Neural cell (in vitro differentiated cells): ENCODE data around the gene MKRN1. TPM values are rescaled to one million over a fixed set of nuclear protein-coding genes. Genes with fewer than 3 reads are reported as not detected.

Experiments used
- H2AFZ ChIP-seq: fragments of 200-600, 300-800 bp; sonication (generic), shearing (Covaris generic); 2 replicates; pipeline ENCODE4 v1.6.0; 2014; ENCODE audit warnings: low read depth, mild to moderate bottlenecking, antibody characterized with exemption, low read length, moderate library complexity
- H3F3A ChIP-seq: fragments of 200-600 bp; shearing (Covaris generic); 2 replicates; pipeline ENCODE4 v1.6.1; 2016; ENCODE audit warnings: mild to moderate bottlenecking, moderate library complexity, mixed read lengths, antibody characterized with exemption, low read length; ENCODE audit not compliant: insufficient read depth, poor library complexity, severe bottlenecking
- H3K27ac ChIP-seq: fragments of 200-600, 300-800 bp; sonication (generic), shearing (Covaris generic); 2 replicates; pipeline ENCODE4 v1.5.1; 2014; ENCODE audit warnings: mild to moderate bottlenecking, low read length, moderate library complexity
- H3K27me3 ChIP-seq: fragments of 300-800, 200-600 bp; sonication (generic), shearing (Covaris generic); 2 replicates; pipeline ENCODE4 v1.6.0; 2014; ENCODE audit warnings: mild to moderate bottlenecking, low read depth, low read length, moderate library complexity; ENCODE audit not compliant: insufficient read depth
- H3K36me3 ChIP-seq: fragments of 300-800, 200-600 bp; sonication (generic), shearing (Covaris generic); 2 replicates; pipeline ENCODE4 v1.5.1; 2014; ENCODE audit warnings: mild to moderate bottlenecking, antibody characterized with exemption, low read length, moderate library complexity; ENCODE audit not compliant: insufficient read depth
- H3K4me2 ChIP-seq: fragments of 300-800, 200-600 bp; sonication (generic), shearing (Covaris generic); 2 replicates; pipeline ENCODE4 v1.6.0; 2014; ENCODE audit warnings: mild to moderate bottlenecking, low read length
- H3K4me3 ChIP-seq: fragments of 300-800, 200-600 bp; sonication (generic), shearing (Covaris generic); 2 replicates; pipeline ENCODE4 v1.5.1; 2014; ENCODE audit warnings: mild to moderate bottlenecking, low read length, moderate library complexity
- H3K79me2 ChIP-seq: fragments of 200-600 bp; shearing (Covaris generic); replicated peaks from 2 replicates; pipeline ENCODE4 v1.6.0; 2014; ENCODE audit warnings: mild to moderate bottlenecking, low read length, moderate library complexity; ENCODE audit not compliant: insufficient read depth
- H3K9ac ChIP-seq: fragments of 300-800, 200-600 bp; sonication (generic), shearing (Covaris generic); 2 replicates; pipeline ENCODE4 v1.6.1; 2016; ENCODE audit warnings: mild to moderate bottlenecking, low read length, mixed read lengths
- H3K9me2 ChIP-seq: fragments of 200-600 bp; shearing (Covaris generic); 2 replicates; pipeline ENCODE4 v1.6.1; 2016; ENCODE audit warnings: mild to moderate bottlenecking, low read length, mixed read lengths; ENCODE audit not compliant: insufficient read depth
- H3K9me3 ChIP-seq: fragments of 200-600, 300-800 bp; sonication (generic), shearing (Covaris generic); 2 replicates; pipeline ENCODE4 v1.6.1; 2016; ENCODE audit warnings: mild to moderate bottlenecking, mixed run types, low read length, moderate library complexity, mixed read lengths
- H4K20me1 ChIP-seq: fragments of 200-600 bp; shearing (Covaris generic); 2 replicates; pipeline ENCODE4 v1.6.1; 2016; ENCODE audit warnings: mild to moderate bottlenecking, mixed run types; ENCODE audit not compliant: insufficient read depth
- CTCF ChIP-seq: fragments of 450-650 bp; IDR thresholded peaks from 2 replicates; pipeline ENCODE4 v1.5.1; 2014; ENCODE audit warnings: antibody characterized with exemption, mild to moderate bottlenecking, moderate library complexity; ENCODE audit not compliant: poor library complexity, severe bottlenecking
- EP300 ChIP-seq: fragments of 450-650 bp; conservative IDR thresholded peaks from 2 replicates; pipeline ENCODE4 v1.6.1; 2014; ENCODE audit warnings: antibody characterized with exemption, mild to moderate bottlenecking, moderate library complexity; ENCODE audit not compliant: poor library complexity, severe bottlenecking
- EZH2 ChIP-seq: fragments of 200-600, 300-800 bp; shearing (Covaris generic), sonication (generic); IDR thresholded peaks from 2 replicates; pipeline ENCODE4 v1.6.1; 2014; ENCODE audit warnings: antibody characterized with exemption, low read length, borderline replicate concordance, mild to moderate bottlenecking; ENCODE audit not compliant: insufficient read depth, poor library complexity, severe bottlenecking
- MXI1 ChIP-seq: fragments of 450-650 bp; conservative IDR thresholded peaks from 2 replicates; pipeline ENCODE4 v1.6.1; 2014; ENCODE audit warnings: antibody characterized with exemption, mild to moderate bottlenecking; ENCODE audit not compliant: poor library complexity, severe bottlenecking
- POLR2AphosphoS5 ChIP-seq: IDR thresholded peaks from 2 replicates; pipeline ENCODE4 v1.6.1; 2012
- RAD21 ChIP-seq: fragments of 450-650 bp; conservative IDR thresholded peaks from 2 replicates; pipeline ENCODE4 v1.6.1; 2014; ENCODE audit warnings: antibody characterized with exemption, mild to moderate bottlenecking, moderate library complexity
- REST ChIP-seq: IDR thresholded peaks from 2 replicates; pipeline ENCODE4 v1.6.1; 2012; ENCODE audit warnings: borderline replicate concordance
- SMC3 ChIP-seq: fragments of 450-650 bp; conservative IDR thresholded peaks from 2 replicates; pipeline ENCODE4 v1.6.1; 2014; ENCODE audit warnings: antibody characterized with exemption, mild to moderate bottlenecking, moderate library complexity; ENCODE audit not compliant: poor library complexity
- TAF1 ChIP-seq: IDR thresholded peaks from 2 replicates; pipeline ENCODE4 v1.6.1; 2012; ENCODE audit warnings: low read depth
- polyA plus RNA-seq: library from polyadenylated mRNA; depleted of rRNA; stranded (reverse); fragments of >200 nt; gene quantifications from 2 replicates; pipeline ENCODE4 v1.2.3, GENCODE V29; 2014

MKRN1 gene
- polyA plus RNA-seq, 1 donor from 2014 or later = 251 TPM

GRCh38 chr7:140447841-140448240 is 31.5 kb downstream of the MKRN1 start:
- no peak overlapping the region for H3K4me2 ChIP-seq
- no peaks in the 10 kb centered on the region for H3K9me2 ChIP-seq
- H3K9ac ChIP-seq = no peak overlapping the region
- TF ChIP-seq MXI1 (no peak), EZH2 (no peak), CTCF (no peak), EP300 (no peak), SMC3 (no peak), TAF1 (no peak), REST (no peak), POLR2AphosphoS5 (no peak), RAD21 (no peak)
- no peak overlapping the region for H3K27ac ChIP-seq
- H3K36me3 ChIP-seq = no peaks in the 10 kb centered on the region
- no peaks in the 10 kb centered on the region for H3K9me3 ChIP-seq
- no peaks in the 10 kb centered on the region for H3K27me3 ChIP-seq
- no peak overlapping the region for H3K4me3 ChIP-seq
- H2AFZ ChIP-seq = no peak overlapping the region
- H3F3A ChIP-seq = no peaks in the 10 kb centered on the region
- H3K79me2 ChIP-seq = no peaks in the 10 kb centered on the region
- H4K20me1 ChIP-seq = no peaks in the 10 kb centered on the region

- H3F3A ChIP-seq = no peaks in the 10 kb centered on the region
- no peak overlapping the region for H3K4me3 ChIP-seq
- H3K4me2 ChIP-seq = no peak overlapping the region
- H3K27ac ChIP-seq = no peak overlapping the region
- H3K79me2 ChIP-seq = no peaks in the 10 kb centered on the region
- H3K9me3 ChIP-seq = no peaks in the 10 kb centered on the region
- H3K36me3 ChIP-seq = no peaks in the 10 kb centered on the region
- H2AFZ ChIP-seq = no peak overlapping the region
- no peak overlapping the region for H3K9ac ChIP-seq
- no peaks in the 10 kb centered on the region for H4K20me1 ChIP-seq
- H3K9me2 ChIP-seq = no peaks in the 10 kb centered on the region
- H3K27me3 ChIP-seq = no peaks in the 10 kb centered on the region
- TF ChIP-seq SMC3 (no peak), CTCF (no peak), REST (no peak), EP300 (no peak), TAF1 (no peak), EZH2 (no peak), MXI1 (no peak), RAD21 (no peak), POLR2AphosphoS5 (no peak)
Observed at GRCh38 chr7:140446467-140446866, 32.8 kb downstream of the MKRN1 start.
